Measurements from ENCODE around the gene EME1. TPM values are rescaled to one million over a fixed set of nuclear protein-coding genes. Genes with fewer than 3 reads are reported as not detected.

Gene EME1
- total and polyA plus RNA-seq, 2 of the 13 experiments (the other 11 are each of a cell fraction or from before 2014, with no cell fraction given) = 20.7 to 24.6 TPM

- TF ChIP-seq ZSCAN20 (CRISPR knock-in tag; IDR thresholded peaks at IDR 0.05; ENCODE audit: borderline replicate concordance) (no peak), ATM (IDR thresholded peaks at IDR 0.05; ENCODE audit: borderline replicate concordance) (no peak), NFE2 (CRISPR knock-in tag; IDR thresholded peaks at IDR 0.05) (no peak), YY1 (IDR thresholded peaks at IDR 0.05; ENCODE audit: insufficient read depth, insufficient replicate concordance, low read depth, low read length) (no peak), TAF15 (IDR thresholded peaks at IDR 0.05; ENCODE audit: low read depth, low read length, poor library complexity, severe bottlenecking) (no peak), PHF8 (CRISPR knock-in tag; IDR thresholded peaks at IDR 0.05) (no peak), RELA (CRISPR knock-in tag; IDR thresholded peaks at IDR 0.05) (no peak), ZBTB14 (CRISPR knock-in tag; IDR thresholded peaks at IDR 0.05) (no peak), HES4 (CRISPR knock-in tag; IDR thresholded peaks at IDR 0.05; ENCODE audit: borderline replicate concordance) (no peak), ZNF644 (CRISPR knock-in tag; IDR thresholded peaks at IDR 0.05; ENCODE audit: low read depth) (no peak), ZNF672 (CRISPR knock-in tag; IDR thresholded peaks at IDR 0.05) (no peak), RERE (CRISPR knock-in tag; IDR thresholded peaks at IDR 0.05; ENCODE audit: low read depth) (no peak), ZNF616 (CRISPR knock-in tag; IDR thresholded peaks at IDR 0.05; ENCODE audit: low read depth) (no peak), KAT7 (CRISPR knock-in tag; IDR thresholded peaks at IDR 0.05; ENCODE audit: borderline replicate concordance) (no peak), ADNP (CRISPR knock-in tag; IDR thresholded peaks at IDR 0.05) (no peak), ZBTB1 (CRISPR knock-in tag; IDR thresholded peaks at IDR 0.05; ENCODE audit: borderline replicate concordance) (no peak)
- TF ChIP-seq, protein P1, sequence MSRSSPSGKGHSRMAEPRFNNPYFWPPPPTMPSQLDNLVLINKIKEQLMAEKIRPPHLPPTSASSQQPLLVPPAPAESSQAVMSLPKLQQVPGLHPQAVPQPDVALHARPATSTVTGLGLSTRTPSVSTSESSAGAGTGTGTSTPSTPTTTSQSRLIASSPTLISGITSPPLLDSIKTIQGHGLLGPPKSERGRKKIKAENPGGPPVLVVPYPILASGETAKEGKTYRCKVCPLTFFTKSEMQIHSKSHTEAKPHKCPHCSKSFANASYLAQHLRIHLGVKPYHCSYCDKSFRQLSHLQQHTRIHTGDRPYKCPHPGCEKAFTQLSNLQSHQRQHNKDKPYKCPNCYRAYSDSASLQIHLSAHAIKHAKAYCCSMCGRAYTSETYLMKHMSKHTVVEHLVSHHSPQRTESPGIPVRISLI (CRISPR knock-in tag; IDR thresholded peaks at IDR 0.05; ENCODE audit: borderline replicate concordance) = no peak
- TF ChIP-seq, protein P2, sequence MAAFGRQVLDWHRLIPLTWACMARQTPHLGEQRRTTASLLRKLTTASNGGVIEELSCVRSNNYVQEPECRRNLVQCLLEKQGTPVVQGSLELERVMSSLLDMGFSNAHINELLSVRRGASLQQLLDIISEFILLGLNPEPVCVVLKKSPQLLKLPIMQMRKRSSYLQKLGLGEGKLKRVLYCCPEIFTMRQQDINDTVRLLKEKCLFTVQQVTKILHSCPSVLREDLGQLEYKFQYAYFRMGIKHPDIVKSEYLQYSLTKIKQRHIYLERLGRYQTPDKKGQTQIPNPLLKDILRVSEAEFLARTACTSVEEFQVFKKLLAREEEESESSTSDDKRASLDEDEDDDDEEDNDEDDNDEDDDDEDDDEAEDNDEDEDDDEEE (CRISPR knock-in tag; IDR thresholded peaks at IDR 0.05) = no peak
- TF ChIP-seq, protein P3, sequence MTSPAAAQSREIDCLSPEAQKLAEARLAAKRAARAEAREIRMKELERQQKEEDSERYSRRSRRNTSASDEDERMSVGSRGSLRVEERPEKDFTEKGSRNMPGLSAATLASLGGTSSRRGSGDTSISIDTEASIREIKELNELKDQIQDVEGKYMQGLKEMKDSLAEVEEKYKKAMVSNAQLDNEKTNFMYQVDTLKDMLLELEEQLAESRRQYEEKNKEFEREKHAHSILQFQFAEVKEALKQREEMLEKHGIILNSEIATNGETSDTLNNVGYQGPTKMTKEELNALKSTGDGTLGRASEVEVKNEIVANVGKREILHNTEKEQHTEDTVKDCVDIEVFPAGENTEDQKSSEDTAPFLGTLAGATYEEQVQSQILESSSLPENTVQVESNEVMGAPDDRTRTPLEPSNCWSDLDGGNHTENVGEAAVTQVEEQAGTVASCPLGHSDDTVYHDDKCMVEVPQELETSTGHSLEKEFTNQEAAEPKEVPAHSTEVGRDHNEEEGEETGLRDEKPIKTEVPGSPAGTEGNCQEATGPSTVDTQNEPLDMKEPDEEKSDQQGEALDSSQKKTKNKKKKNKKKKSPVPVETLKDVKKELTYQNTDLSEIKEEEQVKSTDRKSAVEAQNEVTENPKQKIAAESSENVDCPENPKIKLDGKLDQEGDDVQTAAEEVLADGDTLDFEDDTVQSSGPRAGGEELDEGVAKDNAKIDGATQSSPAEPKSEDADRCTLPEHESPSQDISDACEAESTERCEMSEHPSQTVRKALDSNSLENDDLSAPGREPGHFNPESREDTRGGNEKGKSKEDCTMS (CRISPR knock-in tag; conservative IDR thresholded peaks at IDR 0.05) = no peak
Observed at GRCh38 chr17:50344731-50345365, 28.2 kb upstream of the EME1 start (continued).
